Hepatocyte (in vitro differentiated cells): ENCODE measurements around the gene UBR1.

ENCODE experiments used
- CTCF ChIP-seq: fragments of 200-600 bp; sonication (generic); IDR thresholded peaks from 2 replicates; pipeline ENCODE4 v1.5.1; 2016; ENCODE audit warnings: antibody characterized with exemption, mild to moderate bottlenecking; ENCODE audit not compliant: poor library complexity
- EZH2 ChIP-seq: fragments of 200-600 bp; sonication (generic); IDR thresholded peaks from 2 replicates; pipeline ENCODE4 v1.6.1; 2016; ENCODE audit warnings: antibody characterized with exemption, mild to moderate bottlenecking, borderline replicate concordance

- no peak for TF ChIP-seq CTCF
- TF ChIP-seq EZH2: no peak
Measured at GRCh38 chr15:43118286-43118685, 12.4 kb upstream of the UBR1 start.
